Activated naive CD4-positive, alpha-beta T cell treated with anti-CD3 and anti-CD28 coated beads, Interleukin-2, amount 50 U/mL, for 72 hours (primary cell): Measurements from ENCODE around the gene AADAT. TPM values are rescaled to one million over a fixed set of nuclear protein-coding genes. Genes with fewer than 3 reads are reported as not detected.
"Not testable (repeated sequence)": the region's sequence is repeated elsewhere in the genome, so short reads cannot be mapped to it uniquely, and the experiment has no call there.

Experiments
- ATAC-seq, 2 donors: fragments of 150-1000 bp; cut with Tn5 transposase; 2 replicates each; pipeline ENCODE4 v1.10.0; 2021; ENCODE audit warnings: mild to moderate bottlenecking in 2 of 2, moderate library complexity in 2 of 2
- DNase-seq, 2 donors: peaks; one replicate each; pipeline ENCODE4 v3.0.0; 2021 to 2022; ENCODE audit warnings: low spot score in 2 of 2
- H3K27ac Mint-ChIP-seq, 2 donors: one replicate each; pipeline ENCODE4 v1.8.0; 2022; ENCODE audit warnings: mild to moderate bottlenecking in 2 of 2, mixed read lengths in 2 of 2
- H3K36me3 Mint-ChIP-seq, 2 donors: one replicate each; pipeline ENCODE4 v1.8.0; 2022; ENCODE audit warnings: mixed read lengths in 2 of 2
- H3K9me3 Mint-ChIP-seq, 2 donors: one replicate each; pipeline ENCODE4 v1.8.0; 2022; ENCODE audit warnings: mixed read lengths in 2 of 2
- total RNA-seq, 2 donors: library from RNA; stranded (reverse); gene quantifications; one replicate each; pipeline ENCODE4 v1.2.3, GENCODE V29; 2022

Gene AADAT
- total RNA-seq, result not detected

DNA sequence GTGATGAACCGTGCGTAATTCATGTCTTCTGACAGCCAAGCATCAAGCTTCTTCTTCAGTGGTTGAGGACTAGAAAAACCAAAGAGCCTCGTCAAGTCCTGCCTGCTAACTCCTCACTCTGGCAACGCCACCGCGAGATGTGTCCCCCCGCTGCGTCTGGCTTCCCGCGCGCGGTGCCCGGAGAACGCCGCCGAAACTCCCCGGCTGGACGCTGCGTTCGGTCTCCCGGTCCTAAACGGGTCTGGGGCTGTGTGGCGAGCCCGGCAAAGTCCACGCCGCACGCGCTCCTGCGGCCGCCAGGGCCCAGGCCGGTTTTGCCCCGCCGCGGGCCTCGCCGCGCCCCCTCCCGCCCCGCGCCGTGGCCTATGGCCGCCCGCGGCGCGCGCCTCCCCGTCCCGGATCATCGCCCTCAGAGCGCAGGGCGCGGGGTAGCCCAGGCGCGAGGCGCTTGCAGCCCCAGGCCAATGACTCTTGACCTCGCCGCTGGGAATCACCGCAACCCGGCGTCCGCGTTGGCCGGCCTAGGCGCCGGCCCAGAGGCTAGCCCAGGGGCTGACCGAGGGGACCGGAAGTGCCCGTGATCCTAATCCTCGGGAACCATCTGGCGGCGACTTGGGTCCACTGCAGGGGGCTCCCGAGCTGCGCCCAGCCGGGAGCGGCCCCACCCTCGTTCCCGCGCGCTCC, at the start of gene AADAT:
Gene AADAT, minus strand, starts transcription at position 289 of the 684 bp plus-strand sequence. Its CDS starts 266 bp downstream, at position 23.
- H3K9me3 Mint-ChIP-seq, result no peaks in the 10 kb centered on the region

DNA sequence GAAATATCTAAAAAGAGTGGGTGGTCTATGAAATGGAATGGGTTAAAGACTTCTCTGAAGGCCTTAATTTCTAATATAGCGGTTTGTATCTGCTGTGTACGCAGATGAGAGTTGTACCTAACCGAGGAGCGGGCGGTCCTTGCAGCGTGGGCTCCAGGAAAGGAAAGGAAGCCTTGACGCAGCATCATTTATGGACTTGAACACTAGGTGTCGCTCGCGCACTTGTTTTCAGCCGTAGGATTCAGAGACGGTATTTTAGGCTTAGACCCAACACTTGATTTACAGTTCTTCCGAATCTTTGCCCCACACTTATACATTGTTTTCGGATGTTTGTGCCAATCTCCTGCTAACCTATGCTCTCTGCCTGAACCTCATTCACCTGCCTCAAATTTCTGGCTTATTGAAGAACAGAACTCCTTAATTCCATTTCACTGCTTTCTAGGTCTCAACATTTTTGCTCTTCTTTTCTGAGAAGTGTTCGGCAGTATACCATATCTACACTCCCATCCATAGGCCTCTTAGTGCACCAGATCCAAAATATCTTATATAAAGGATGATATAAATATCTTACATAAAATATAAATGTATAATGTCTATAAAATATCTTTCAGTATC, 48.9 kb upstream of the AADAT start:
- no peaks in the 10 kb centered on the region for H3K36me3 Mint-ChIP-seq
- DNase-seq (peak; percentile 62 to 76), ATAC-seq (peak in 1 of 2 donors; percentile 81)
- H3K9me3 Mint-ChIP-seq, result no peaks in the 10 kb centered on the region
- no peak overlapping the region for H3K27ac Mint-ChIP-seq

More for the DNA sequence above, at the start of gene AADAT:
- DNase-seq (peak in 1 of 2 donors; percentile 33), ATAC-seq (peak; percentile 85)
- Mint-ChIP-seq H3K36me3 (peaks cover 0 to 5% of the 10 kb centered on the region in 2 donors), H3K27ac (no peak within 1 kb of the TSS)

DNA sequence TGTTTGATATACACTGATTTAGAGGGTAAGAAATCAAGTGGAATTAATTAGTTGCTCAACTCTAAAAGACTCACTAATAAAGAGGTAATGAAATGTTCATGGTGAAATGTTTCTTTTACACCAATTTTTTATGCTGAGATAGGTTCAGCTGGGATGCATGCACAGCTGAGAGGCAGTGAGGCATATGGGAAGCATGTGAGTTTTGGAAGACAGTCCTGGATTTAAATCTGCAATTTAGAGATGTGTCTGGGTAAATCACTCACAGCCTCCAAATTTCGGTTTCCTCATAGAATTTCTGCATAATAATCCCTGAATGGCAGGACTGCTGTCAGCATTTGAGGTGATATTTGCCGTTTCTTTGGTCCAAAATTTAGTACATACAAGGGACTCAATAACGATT, 48.2 kb upstream of the AADAT start:
- DNase-seq (no peak), ATAC-seq (no peak)
- Mint-ChIP-seq H3K27ac (no peak overlapping the region), H3K9me3 (peaks cover 5 to 7% of the 10 kb centered on the region in 2 donors), H3K36me3 (peaks cover 0 to 7% of the 10 kb centered on the region in 2 donors)

DNA sequence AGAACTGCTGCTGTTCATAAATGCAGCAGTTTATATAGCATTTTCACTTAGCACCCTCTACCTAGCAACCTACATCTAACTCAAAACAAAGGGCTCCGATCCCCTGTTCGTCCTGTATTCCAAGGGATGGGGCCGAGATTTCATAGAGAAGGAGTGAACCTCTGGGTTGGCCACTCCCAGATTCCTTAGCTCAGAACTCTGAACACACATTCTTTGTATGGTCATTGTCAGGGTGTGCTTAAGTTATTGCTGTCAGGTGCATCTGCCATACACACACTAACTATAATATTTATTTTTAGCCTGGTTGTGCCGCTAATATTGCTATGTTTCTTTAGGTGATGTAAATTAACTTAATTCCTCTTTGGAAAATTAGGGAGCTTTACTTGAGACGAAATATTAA, 47.7 kb upstream of the AADAT start:
- Mint-ChIP-seq H3K27ac (no peak overlapping the region), H3K36me3 (peaks cover 0 to 11% of the 10 kb centered on the region in 2 donors), H3K9me3 (peaks cover 5 to 7% of the 10 kb centered on the region in 2 donors)
- DNase-seq (no peak), ATAC-seq (no peak)

DNA sequence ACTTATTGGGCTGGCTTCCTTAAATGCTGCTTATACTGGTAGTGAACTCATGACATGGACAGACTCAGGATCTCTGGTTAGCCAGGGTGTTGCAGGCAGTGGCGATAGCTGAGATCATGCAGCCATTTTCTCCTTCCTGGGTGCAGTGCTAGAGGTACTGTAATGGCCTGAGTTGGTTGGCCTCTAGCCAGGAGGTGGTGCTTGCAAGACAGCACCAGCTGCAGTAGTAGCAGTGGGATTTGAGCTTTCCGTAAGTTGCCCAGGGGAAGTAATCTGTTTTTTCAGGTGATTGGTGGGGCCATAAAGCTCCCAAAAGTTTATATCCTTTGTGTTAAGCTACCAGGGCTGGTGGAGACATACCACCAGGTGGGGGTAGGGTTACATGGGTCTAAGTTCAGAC, 45.1 kb upstream of the AADAT start:
- DNase-seq, result no peak
- Mint-ChIP-seq H3K9me3 (peaks cover 5 to 7% of the 10 kb centered on the region in 2 donors), H3K27ac (no peak overlapping the region), H3K36me3 (peaks cover 0 to 11% of the 10 kb centered on the region in 2 donors)
- ATAC-seq, result no peak

DNA sequence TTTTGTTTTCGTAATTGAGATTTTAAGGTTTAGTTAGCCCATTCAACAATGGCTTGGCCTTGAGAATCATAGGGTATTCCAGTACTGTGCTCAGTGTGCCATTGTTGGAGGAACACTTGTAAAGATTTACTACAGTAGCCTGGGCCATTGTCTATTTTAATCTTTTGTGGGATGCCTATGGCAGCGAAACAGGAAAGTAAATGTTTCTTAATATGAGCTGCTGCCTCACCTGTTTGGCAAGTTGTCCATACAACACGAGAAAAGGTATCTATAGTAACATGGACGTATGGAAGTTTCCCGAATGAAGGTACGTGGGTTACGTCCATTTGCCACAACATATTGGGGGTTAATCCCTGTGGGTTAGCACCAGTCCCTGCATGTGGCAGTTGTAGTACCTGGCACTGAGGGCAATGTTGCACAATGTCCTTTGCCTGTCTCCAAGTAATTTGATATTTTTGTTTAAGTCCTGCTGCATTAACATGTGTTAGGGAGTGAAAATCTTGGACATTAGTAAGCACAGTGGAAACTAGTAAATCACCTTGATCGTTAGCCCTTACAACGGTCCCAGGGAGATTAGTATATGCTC, 38.6 kb upstream of the AADAT start:
- H3K27ac Mint-ChIP-seq, result no peak overlapping the region
- DNase-seq (no peak), ATAC-seq (no peak)
- peaks cover 3 to 4% of the 10 kb centered on the region in 2 donors for H3K9me3 Mint-ChIP-seq
- peaks cover 0 to 8% of the 10 kb centered on the region in 2 donors for H3K36me3 Mint-ChIP-seq

DNA sequence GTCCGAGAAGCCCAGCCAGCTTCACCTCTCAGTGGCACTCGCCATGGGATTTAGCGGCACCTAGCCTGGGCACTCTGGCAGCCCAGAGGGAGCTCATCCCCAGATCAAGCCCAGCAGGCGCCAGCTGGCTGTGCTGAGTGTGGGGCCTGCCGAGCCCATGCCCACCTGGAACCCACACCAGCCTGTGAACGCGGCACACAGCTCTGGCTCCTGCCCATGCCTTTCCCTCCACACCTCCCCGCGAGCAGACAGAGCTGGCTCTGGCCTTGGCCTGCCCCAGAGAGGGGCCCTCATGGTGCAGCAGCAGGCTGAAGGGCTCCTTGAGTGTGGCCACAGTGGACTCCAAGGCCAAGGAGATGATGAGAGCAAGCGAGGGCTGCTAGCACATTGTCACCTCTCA, 38.0 kb upstream of the AADAT start:
- ATAC-seq, result no peak
- Mint-ChIP-seq H3K9me3 (no peaks in the 10 kb centered on the region), H3K36me3 (peaks cover 0 to 2% of the 10 kb centered on the region in 2 donors), H3K27ac (no peak overlapping the region)
- no peak for DNase-seq

DNA sequence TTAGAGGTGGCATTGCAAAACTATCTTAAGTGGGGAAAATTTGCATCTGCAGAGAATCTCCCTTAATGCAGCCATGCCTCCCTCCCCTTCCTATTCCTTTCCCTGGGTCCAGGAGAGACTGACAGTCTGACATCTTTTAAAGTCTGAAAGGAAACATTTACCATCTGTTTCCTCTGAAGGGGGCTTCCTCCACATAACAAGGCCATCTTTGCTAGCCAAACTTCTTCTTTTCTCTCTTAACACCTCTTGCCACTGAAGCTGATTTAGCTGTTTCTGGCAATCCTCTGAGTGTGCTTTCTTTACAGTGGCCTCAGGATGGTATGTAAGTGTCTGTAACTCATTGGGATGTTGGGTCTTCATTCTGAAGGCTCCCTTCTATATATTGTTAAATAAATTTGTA, 34.6 kb upstream of the AADAT start:
- H3K27ac Mint-ChIP-seq, result no peak overlapping the region
- no peaks in the 10 kb centered on the region for H3K9me3 Mint-ChIP-seq
- ATAC-seq (no peak), DNase-seq (no peak)
- H3K36me3 Mint-ChIP-seq, result no peaks in the 10 kb centered on the region

DNA sequence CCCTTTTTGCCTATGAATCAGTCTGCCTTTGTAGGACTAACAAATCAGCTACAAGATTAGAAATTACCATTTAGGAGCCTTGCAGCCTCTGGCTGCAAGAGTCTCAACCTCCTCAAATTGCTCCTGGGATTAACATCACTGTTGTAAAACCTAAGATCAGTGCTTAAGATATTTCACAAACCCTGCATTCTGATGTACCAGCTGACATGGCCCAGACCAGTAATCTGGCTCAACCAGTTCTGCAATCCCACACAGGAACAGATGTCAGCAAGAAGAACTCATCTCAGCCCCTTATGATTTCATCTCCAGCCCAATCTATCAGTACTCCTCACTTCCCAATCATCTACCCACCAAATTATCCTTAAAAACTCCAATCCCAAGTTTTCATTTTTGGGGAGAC, 32.5 kb upstream of the AADAT start:
- H3K36me3 Mint-ChIP-seq, result no peaks in the 10 kb centered on the region
- no peak overlapping the region for H3K27ac Mint-ChIP-seq
- DNase-seq (no peak), ATAC-seq (no peak)
- H3K9me3 Mint-ChIP-seq, result no peaks in the 10 kb centered on the region

DNA sequence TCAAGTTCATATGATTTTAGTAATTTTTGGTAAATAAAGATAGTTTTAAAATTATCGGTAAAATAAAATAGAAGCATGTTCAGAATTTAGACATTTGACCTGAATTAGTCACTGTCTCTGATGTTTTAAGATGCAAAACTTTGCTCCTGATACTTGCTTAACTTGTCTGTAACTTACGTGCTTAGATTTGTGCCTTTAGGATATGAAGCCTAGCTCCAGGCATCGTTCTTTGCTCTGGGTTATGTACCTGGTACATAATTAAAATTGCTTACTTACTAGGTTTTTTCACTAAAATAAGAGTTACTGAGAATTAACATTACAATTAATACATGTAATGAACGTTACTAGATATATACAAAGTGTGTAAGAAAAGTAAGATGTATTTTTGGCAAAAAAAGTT, 24.9 kb upstream of the AADAT start:
- no peak overlapping the region for H3K27ac Mint-ChIP-seq
- no peak for ATAC-seq
- no peaks in the 10 kb centered on the region for H3K9me3 Mint-ChIP-seq
- no peaks in the 10 kb centered on the region for H3K36me3 Mint-ChIP-seq
- no peak for DNase-seq

DNA sequence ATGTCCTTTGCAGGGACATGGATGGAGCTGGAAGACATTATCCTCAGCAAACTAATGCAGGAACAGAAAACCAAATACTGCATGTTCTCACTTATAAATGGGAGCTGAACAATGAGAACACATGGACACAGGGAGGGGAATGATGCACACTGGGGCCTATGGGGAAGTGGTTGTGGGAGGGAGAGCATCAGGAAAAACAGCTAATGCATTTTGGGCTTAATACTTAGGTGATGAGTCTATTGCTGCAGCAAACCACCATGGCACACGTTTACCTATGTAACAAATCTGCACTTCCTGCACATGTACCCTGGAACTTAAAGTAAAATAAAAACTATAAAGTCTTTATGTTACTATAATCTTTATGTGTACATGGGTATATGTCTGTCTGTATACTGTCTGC, 24.4 kb upstream of the AADAT start:
- DNase-seq, H3K27ac Mint-ChIP-seq, H3K9me3 Mint-ChIP-seq, H3K36me3 Mint-ChIP-seq, ATAC-seq: not testable (repeated sequence)

DNA sequence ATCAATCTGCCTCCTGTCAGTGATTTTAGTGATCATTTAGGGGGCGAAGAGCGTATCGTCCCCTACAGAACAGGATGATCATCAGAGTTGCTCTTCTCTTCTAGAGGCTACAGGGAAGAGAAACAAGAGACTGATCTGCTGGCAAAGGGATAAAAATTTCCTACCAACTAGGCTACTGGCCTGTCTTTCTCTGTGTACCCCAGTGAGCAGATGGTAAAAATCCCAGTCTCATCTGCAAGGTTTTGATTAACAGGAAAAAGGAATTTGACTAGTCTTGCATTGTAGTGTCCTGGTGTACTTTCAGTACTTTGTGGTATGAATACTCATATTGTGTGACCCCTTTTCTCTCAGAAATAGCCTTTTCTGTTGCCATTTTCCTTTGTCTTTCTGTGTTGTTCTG, 21.8 kb upstream of the AADAT start:
- Mint-ChIP-seq H3K27ac (no peak overlapping the region), H3K36me3 (no peaks in the 10 kb centered on the region), H3K9me3 (no peaks in the 10 kb centered on the region)
- no peak for ATAC-seq
- DNase-seq, result no peak

DNA sequence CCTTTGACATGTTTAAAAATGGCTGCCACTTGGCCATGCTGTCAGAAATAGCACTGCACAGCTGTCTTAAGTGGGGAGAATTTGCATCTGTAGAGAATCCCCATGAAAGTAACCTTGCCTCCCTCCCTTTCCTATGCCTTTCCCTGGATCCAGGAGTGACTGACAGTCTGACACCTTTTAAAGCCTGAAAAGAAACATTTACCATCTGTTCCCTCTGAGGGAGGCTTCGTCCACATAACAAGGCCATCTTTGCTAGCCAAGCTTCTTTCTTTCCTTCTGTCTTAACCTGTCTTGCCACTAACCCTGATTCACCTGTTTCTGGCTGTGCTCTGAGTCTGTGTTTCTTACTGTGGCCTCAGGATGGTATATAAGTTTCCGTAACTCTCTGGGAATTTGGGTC, 21.3 kb upstream of the AADAT start:
- Mint-ChIP-seq H3K9me3 (no peaks in the 10 kb centered on the region), H3K27ac (no peak overlapping the region), H3K36me3 (no peaks in the 10 kb centered on the region)
- DNase-seq (no peak), ATAC-seq (no peak)

DNA sequence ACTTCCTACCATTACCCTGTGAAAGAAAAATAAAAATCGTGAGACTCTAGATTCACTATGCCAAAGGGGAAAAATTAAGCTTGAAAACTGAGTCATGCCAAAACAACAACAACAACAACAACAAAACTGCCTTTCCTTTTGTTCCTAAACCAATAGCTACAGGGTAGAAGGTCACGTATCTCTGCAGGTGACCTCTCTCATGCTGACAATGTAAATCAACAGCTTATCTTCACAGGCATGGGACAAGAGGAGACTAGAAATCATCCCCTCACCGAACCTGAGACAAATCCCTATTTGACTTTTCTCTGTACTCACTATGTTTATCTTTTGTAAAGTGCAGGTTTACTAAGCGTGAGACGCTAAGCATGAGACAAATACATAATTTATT, 20.5 kb upstream of the AADAT start:
- H3K36me3 Mint-ChIP-seq, result no peaks in the 10 kb centered on the region
- no peak for ATAC-seq
- no peak for DNase-seq
- no peak overlapping the region for H3K27ac Mint-ChIP-seq
- no peaks in the 10 kb centered on the region for H3K9me3 Mint-ChIP-seq

DNA sequence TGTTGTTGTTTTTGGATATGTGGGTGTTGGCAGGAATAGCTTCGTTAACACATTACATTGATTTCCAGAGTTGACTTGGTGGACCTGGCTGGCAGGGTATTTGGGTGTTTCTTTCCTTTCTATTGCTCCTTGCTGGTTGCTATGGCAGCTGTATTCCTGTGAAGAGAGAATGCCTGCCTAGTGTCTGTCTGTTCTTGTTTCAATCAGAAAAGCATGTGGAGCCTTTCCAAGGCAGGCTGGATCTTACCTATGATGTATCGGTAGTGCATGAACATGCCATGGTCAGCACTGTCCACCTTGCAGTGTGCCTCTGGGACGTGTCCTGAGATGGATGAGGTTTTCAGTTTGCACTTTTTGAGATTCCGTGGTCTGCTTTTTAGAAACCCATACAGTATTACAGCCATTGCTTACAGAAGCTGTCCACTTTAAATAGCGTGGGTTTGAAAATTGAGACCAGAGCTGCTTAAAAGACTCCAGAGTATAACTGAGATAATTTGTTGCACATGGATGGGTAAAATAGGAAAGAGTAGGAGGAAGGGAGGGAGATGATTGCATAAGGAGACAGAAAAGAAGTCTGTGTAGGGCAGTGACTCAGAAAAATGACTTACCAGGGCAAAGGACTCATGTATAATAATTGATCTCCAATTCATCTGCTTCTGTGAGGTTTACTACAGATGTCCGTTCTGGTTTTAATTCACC, 20.0 kb upstream of the AADAT start:
- no peaks in the 10 kb centered on the region for H3K9me3 Mint-ChIP-seq
- H3K27ac Mint-ChIP-seq, result no peak overlapping the region
- ATAC-seq, result no peak
- no peak for DNase-seq
- H3K36me3 Mint-ChIP-seq, result no peaks in the 10 kb centered on the region

DNA sequence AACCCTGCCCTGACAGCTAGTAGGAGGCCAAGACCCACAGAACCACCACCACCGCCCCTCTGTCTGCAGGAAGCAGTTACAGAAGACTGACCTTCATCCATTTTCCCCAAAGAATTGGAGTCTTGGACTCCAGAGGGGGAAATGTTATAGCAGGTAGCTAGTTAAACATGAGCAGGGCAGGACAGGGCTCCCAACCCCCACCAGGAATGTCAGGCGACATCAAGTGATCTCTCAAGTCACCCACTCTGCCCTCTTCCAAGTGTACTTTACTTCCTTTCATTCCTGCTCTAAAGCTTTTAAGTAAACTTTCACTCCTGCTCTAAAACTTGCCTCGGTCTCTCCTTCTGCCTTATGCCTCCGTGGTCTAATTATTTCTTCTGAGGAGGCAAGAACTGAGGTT, 17.1 kb upstream of the AADAT start:
- no peaks in the 10 kb centered on the region for H3K36me3 Mint-ChIP-seq
- no peaks in the 10 kb centered on the region for H3K9me3 Mint-ChIP-seq
- no peak overlapping the region for H3K27ac Mint-ChIP-seq
- no peak for DNase-seq
- no peak for ATAC-seq

DNA sequence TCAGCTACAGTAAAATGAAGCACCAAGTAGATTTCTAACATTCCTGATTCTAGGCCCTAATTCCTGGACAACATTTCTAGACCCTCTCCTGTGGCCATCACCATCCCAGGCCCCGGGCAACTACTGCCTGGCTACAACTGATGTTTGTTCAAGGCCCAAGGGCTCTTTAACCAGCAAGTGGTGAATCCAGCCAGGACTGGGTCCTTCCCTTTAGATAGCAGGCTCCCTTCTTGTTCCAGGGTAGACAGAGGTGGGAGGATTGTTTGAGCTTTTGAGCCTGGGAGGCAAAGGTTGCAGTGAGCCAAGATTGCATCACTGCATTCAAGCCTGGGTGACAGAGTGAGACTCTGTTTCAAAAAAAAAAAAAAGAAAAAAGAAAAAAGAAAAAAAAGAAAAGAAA, 12.7 kb upstream of the AADAT start:
- no peak for DNase-seq
- H3K9me3 Mint-ChIP-seq, result no peaks in the 10 kb centered on the region
- no peak for ATAC-seq
- no peak overlapping the region for H3K27ac Mint-ChIP-seq
- H3K36me3 Mint-ChIP-seq, result no peaks in the 10 kb centered on the region
